CD4-positive, CD25-positive, alpha-beta regulatory T cell (primary cell): Measurements from ENCODE around the gene IGFLR1. TPM values are rescaled to one million over a fixed set of nuclear protein-coding genes. Genes with fewer than 3 reads are reported as not detected.

ENCODE experiments used
- ATAC-seq, 2 donors: fragments of 150-1000 bp; cut with Tn5 transposase; one replicate each; pipeline ENCODE4 v1.10.0; 2021; ENCODE audit warnings: low read depth in 2 of 2, moderate number of reproducible peaks in 2 of 2, moderate library complexity in 1 of 2
- DNase-seq, 3 donors: peaks; one replicate each; pipeline versions ENCODE4 v3.0.0 to v3.0.0-alpha.2; 2012 to 2022; ENCODE audit warnings: mixed read lengths in 1 of 3
- H3K27ac ChIP-seq: one replicate; pipeline ENCODE4 v1.7.0; 2013; ENCODE audit warnings: mild to moderate bottlenecking, low read length; ENCODE audit not compliant: insufficient read depth, poor library complexity, severe bottlenecking
- H3K27me3 ChIP-seq: one replicate; pipeline ENCODE4 v1.7.0; 2013; ENCODE audit warnings: low read length; ENCODE audit not compliant: control insufficient read depth, insufficient read depth
- H3K36me3 ChIP-seq: one replicate; pipeline ENCODE4 v1.7.0; 2013; ENCODE audit warnings: mild to moderate bottlenecking, low read length, moderate library complexity; ENCODE audit not compliant: control insufficient read depth, insufficient read depth
- H3K4me1 ChIP-seq: 2 replicates; pipeline ENCODE4 v1.7.0; 2013; ENCODE audit warnings: mild to moderate bottlenecking, low read length; ENCODE audit not compliant: insufficient read depth, control insufficient read depth, poor library complexity, severe bottlenecking
- H3K4me3 ChIP-seq: one replicate; pipeline ENCODE4 v1.7.0; 2013; ENCODE audit warnings: low read depth, mild to moderate bottlenecking, low read length, moderate library complexity
- H3K9me3 ChIP-seq, 2 experiments: 1 replicate in 1 of 2; 2 replicates in 1 of 2; pipeline ENCODE4 v1.7.0; 2013; ENCODE audit warnings: low read length in 2 of 2, mild to moderate bottlenecking in 1 of 2, moderate library complexity in 1 of 2; ENCODE audit not compliant: control insufficient read depth in 2 of 2
- H3K27ac Mint-ChIP-seq, 3 donors: one replicate each; pipeline ENCODE4 v1.8.0; 2020 to 2022; ENCODE audit warnings: mild to moderate bottlenecking in 3 of 3, mixed read lengths in 3 of 3, moderate library complexity in 2 of 3
- H3K27me3 Mint-ChIP-seq: one replicate; pipeline ENCODE4 v1.8.0; 2022; ENCODE audit warnings: mild to moderate bottlenecking, mixed read lengths
- H3K36me3 Mint-ChIP-seq: one replicate; pipeline ENCODE4 v1.8.0; 2020; ENCODE audit warnings: mixed read lengths
- H3K4me1 Mint-ChIP-seq, 4 donors: one replicate each; pipeline ENCODE4 v1.8.0; 2020 to 2022; ENCODE audit warnings: mixed read lengths in 4 of 4, mild to moderate bottlenecking in 1 of 4
- H3K4me3 Mint-ChIP-seq, 4 donors: one replicate each; pipeline ENCODE4 v1.8.0; 2020 to 2022; ENCODE audit warnings: mild to moderate bottlenecking in 4 of 4, mixed read lengths in 4 of 4, moderate library complexity in 3 of 4
- H3K9me3 Mint-ChIP-seq, 7 donors: one replicate each; pipeline ENCODE4 v1.8.0; 2020 to 2022; ENCODE audit warnings: mixed read lengths in 7 of 7, mild to moderate bottlenecking in 3 of 7, moderate library complexity in 2 of 7
- polyA plus RNA-seq, 4 donors: library from polyadenylated mRNA; unstranded; fragments of 300-500 nt; fragmentation: Illumina TruSeq; gene quantifications; one replicate each; pipeline ENCODE4 v1.2.3, GENCODE V29; 2021
- total RNA-seq: library from RNA; stranded (reverse); gene quantifications from one replicate; pipeline ENCODE4 v1.2.3, GENCODE V29; 2022

Gene IGFLR1
- total and polyA plus RNA-seq, 5 donors from 2014 or later = 80.5 to 151 (median 114) TPM

GRCh38 chr19:35764432-35765315 lies 22.4 kb upstream of the IGFLR1 start:
- no peaks in the 10 kb centered on the region for H3K27me3 Mint-ChIP-seq
- peaks cover 15% of the 10 kb centered on the region for H3K36me3 Mint-ChIP-seq
- no peak overlapping the region for H3K27ac ChIP-seq
- peak overlapping the region in 1 of 4 donors; percentile 31 for H3K4me3 Mint-ChIP-seq
- H3K4me1 ChIP-seq = peaks cover 2% of the 10 kb centered on the region
- H3K27ac Mint-ChIP-seq = no peak overlapping the region
- no peak overlapping the region for H3K4me3 ChIP-seq
- DNase-seq (no peak), ATAC-seq (no peak)
- peaks cover 28% of the 10 kb centered on the region for H3K36me3 ChIP-seq
- H3K4me1 Mint-ChIP-seq = peaks cover 0 to 12% (median 0%) of the 10 kb centered on the region in 4 donors
- no peaks in the 10 kb centered on the region for H3K27me3 ChIP-seq
- no peaks in the 10 kb centered on the region for H3K9me3 Mint-ChIP-seq
- no peaks in the 10 kb centered on the region for H3K9me3 ChIP-seq

GRCh38 chr19:35760711-35761349 lies 18.6 kb upstream of the IGFLR1 start:
- no peak for DNase-seq
- Histone ChIP-seq H3K9me3 (no peaks in the 10 kb centered on the region), H3K4me3 (no peak overlapping the region), H3K27ac (no peak overlapping the region), H3K4me1 (peaks cover 35% of the 10 kb centered on the region), H3K36me3 (peaks cover 22% of the 10 kb centered on the region), H3K27me3 (no peaks in the 10 kb centered on the region)
- ATAC-seq = no peak
- H3K36me3 Mint-ChIP-seq = peaks cover 10% of the 10 kb centered on the region
- H3K27ac Mint-ChIP-seq = no peak overlapping the region
- no peaks in the 10 kb centered on the region for H3K9me3 Mint-ChIP-seq
- H3K4me1 Mint-ChIP-seq = peaks cover 0 to 42% (median 6%) of the 10 kb centered on the region in 4 donors
- H3K27me3 Mint-ChIP-seq = peaks cover 6% of the 10 kb centered on the region
- peak overlapping the region in 2 of 4 donors; percentile 2 to 95 for H3K4me3 Mint-ChIP-seq

GRCh38 chr19:35759697-35760096 lies 17.4 kb upstream of the IGFLR1 start:
- no peaks in the 10 kb centered on the region for H3K27me3 ChIP-seq
- no peaks in the 10 kb centered on the region for H3K9me3 ChIP-seq
- H3K27ac Mint-ChIP-seq = no peak overlapping the region
- no peak overlapping the region for H3K4me3 ChIP-seq
- H3K4me1 ChIP-seq = peaks cover 44% of the 10 kb centered on the region
- ATAC-seq (no peak), DNase-seq (no peak)
- no peak overlapping the region for H3K27ac ChIP-seq
- peaks cover 15% of the 10 kb centered on the region for H3K36me3 ChIP-seq
- H3K36me3 Mint-ChIP-seq = peaks cover 7% of the 10 kb centered on the region
- peaks cover 0 to 47% (median 6%) of the 10 kb centered on the region in 4 donors for H3K4me1 Mint-ChIP-seq
- no peaks in the 10 kb centered on the region for H3K9me3 Mint-ChIP-seq
- H3K27me3 Mint-ChIP-seq = peaks cover 6% of the 10 kb centered on the region
- peak overlapping the region; percentile 68 to 99 (median 97) for H3K4me3 Mint-ChIP-seq

GRCh38 chr19:35757749-35758608 lies 15.7 kb upstream of the IGFLR1 start, which contains the start of gene PROSER3:
Gene PROSER3, plus strand, starts transcription at chr19:35758176. Its CDS starts 40 bp downstream, at chr19:35758216.
- no peaks in the 10 kb centered on the region for H3K27me3 ChIP-seq
- peaks cover 44% of the 10 kb centered on the region for H3K4me1 ChIP-seq
- H3K9me3 ChIP-seq = no peaks in the 10 kb centered on the region
- peak within 1 kb of the TSS; percentile 92 for H3K4me3 ChIP-seq
- Mint-ChIP-seq H3K27ac (peak within 1 kb of the TSS; percentile 76 to 97 (median 96)), H3K4me1 (peaks cover 0 to 51% (median 6%) of the 10 kb centered on the region in 4 donors), H3K4me3 (peak within 1 kb of the TSS; percentile 95 to 99 (median 99)), H3K27me3 (peaks cover 6% of the 10 kb centered on the region), H3K9me3 (no peaks in the 10 kb centered on the region), H3K36me3 (peaks cover 7% of the 10 kb centered on the region)
- DNase-seq = peak; percentile 98 to 100 (median 100)
- peak; percentile 97 to 98 for ATAC-seq
- H3K27ac ChIP-seq = peak within 1 kb of the TSS; percentile 94
- peaks cover 20% of the 10 kb centered on the region for H3K36me3 ChIP-seq

- Mint-ChIP-seq H3K36me3 (peaks cover 6% of the 10 kb centered on the region), H3K4me1 (peaks cover 0 to 51% (median 6%) of the 10 kb centered on the region in 4 donors), H3K27ac (peak overlapping the region in 1 of 3 donors; percentile 96), H3K27me3 (peaks cover 6% of the 10 kb centered on the region), H3K4me3 (peak overlapping the region; percentile 95 to 99 (median 99)), H3K9me3 (no peaks in the 10 kb centered on the region)
- Histone ChIP-seq H3K36me3 (peaks cover 25% of the 10 kb centered on the region), H3K9me3 (no peaks in the 10 kb centered on the region), H3K4me1 (peaks cover 44% of the 10 kb centered on the region), H3K27me3 (no peaks in the 10 kb centered on the region), H3K27ac (peak overlapping the region; percentile 58), H3K4me3 (peak overlapping the region; percentile 37)
- no peak for ATAC-seq
- no peak for DNase-seq
Measured at GRCh38 chr19:35757231-35757748, 15.0 kb upstream of the IGFLR1 start.

- no peaks in the 10 kb centered on the region for H3K9me3 Mint-ChIP-seq
- no peak for DNase-seq
- no peaks in the 10 kb centered on the region for H3K27me3 ChIP-seq
- peaks cover 0 to 46% (median 6%) of the 10 kb centered on the region in 4 donors for H3K4me1 Mint-ChIP-seq
- peak within 1 kb of the TSS; percentile 76 to 97 (median 96) for H3K27ac Mint-ChIP-seq
- peaks cover 44% of the 10 kb centered on the region for H3K4me1 ChIP-seq
- ATAC-seq = no peak
- peak within 1 kb of the TSS; percentile 95 to 99 (median 99) for H3K4me3 Mint-ChIP-seq
- peaks cover 20% of the 10 kb centered on the region for H3K36me3 ChIP-seq
- H3K27me3 Mint-ChIP-seq = peaks cover 6% of the 10 kb centered on the region
- no peaks in the 10 kb centered on the region for H3K9me3 ChIP-seq
- peak within 1 kb of the TSS; percentile 58 for H3K27ac ChIP-seq
- H3K4me3 ChIP-seq = peak within 1 kb of the TSS; percentile 37
- H3K36me3 Mint-ChIP-seq = no peaks in the 10 kb centered on the region
Measured at GRCh38 chr19:35756377-35757230, 14.4 kb upstream of the IGFLR1 start, which contains the start of gene HSPB6. Gene HSPB6, minus strand, starts transcription at chr19:35757029. Its CDS starts 21 bp downstream, at chr19:35757008.
